Effector memory CD4-positive, alpha-beta T cell (primary cell): ENCODE data around the gene EPM2AIP1.

Experiments used
- DNase-seq, 3 donors: peaks; one replicate each; pipeline ENCODE4 v3.0.0-alpha.2; 2020
- H3K27ac ChIP-seq: 2 replicates; pipeline ENCODE4 v1.7.0; 2013; ENCODE audit warnings: mild to moderate bottlenecking, low read length, moderate library complexity; ENCODE audit not compliant: insufficient read depth, poor library complexity, severe bottlenecking
- H3K27me3 ChIP-seq: replicated peaks from 2 replicates; pipeline ENCODE4 v1.7.0; 2013; ENCODE audit warnings: mild to moderate bottlenecking, low read length; ENCODE audit not compliant: insufficient read depth, control insufficient read depth, poor library complexity, severe bottlenecking
- H3K36me3 ChIP-seq: 2 replicates; pipeline ENCODE4 v1.7.0; 2013; ENCODE audit warnings: mild to moderate bottlenecking, low read length, moderate library complexity; ENCODE audit not compliant: control insufficient read depth, insufficient read depth
- H3K4me1 ChIP-seq: 2 replicates; pipeline ENCODE4 v1.7.0; 2013; ENCODE audit warnings: low read length, mild to moderate bottlenecking; ENCODE audit not compliant: control insufficient read depth, insufficient read depth, poor library complexity, severe bottlenecking
- H3K4me3 ChIP-seq: 2 replicates; pipeline ENCODE4 v1.7.0; 2013; ENCODE audit warnings: low read length, low read depth, mild to moderate bottlenecking; ENCODE audit not compliant: insufficient read depth, poor library complexity, severe bottlenecking
- H3K9me3 ChIP-seq: 2 replicates; pipeline ENCODE4 v1.7.0; 2013; ENCODE audit warnings: mild to moderate bottlenecking, low read length, moderate library complexity; ENCODE audit not compliant: control insufficient read depth

EPM2AIP1 gene

DNA sequence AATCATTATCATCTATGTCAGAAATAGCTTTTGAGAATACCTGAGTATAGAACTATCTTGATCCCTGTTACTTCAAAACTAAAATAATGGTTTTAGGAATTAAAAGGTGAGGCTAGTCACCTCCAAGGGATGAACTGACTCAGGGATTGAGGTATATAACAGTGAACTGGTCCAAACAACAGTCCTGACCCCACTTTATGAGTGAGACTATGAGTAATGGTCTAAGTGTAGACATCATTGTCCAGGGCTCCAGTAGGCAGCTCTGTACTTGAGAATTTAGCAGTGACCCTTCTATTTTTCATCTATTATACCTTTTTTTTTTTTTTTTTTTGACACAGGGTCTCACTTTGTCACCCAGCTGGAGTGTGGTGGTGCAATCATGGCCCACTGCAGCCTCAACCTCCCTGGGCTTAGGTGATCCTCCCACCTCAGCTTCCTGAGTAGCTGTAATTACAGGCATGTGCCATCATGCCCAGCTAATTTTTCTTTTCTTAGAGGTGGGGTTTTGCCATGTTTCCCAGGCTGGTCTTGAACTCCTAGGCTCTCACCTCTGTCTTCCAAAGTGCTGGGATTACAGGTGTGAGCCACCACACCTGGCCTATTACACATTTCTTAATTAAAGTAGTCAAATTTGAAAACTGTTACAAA is 36.7 kb upstream of the EPM2AIP1 start:
- H3K27ac ChIP-seq: no peak overlapping the region
- DNase-seq: no peak
- no peak overlapping the region for H3K4me3 ChIP-seq
- H3K9me3 ChIP-seq: no peaks in the 10 kb centered on the region
- H3K4me1 ChIP-seq: no peaks in the 10 kb centered on the region
- H3K27me3 ChIP-seq: no peaks in the 10 kb centered on the region
- peaks cover 52% of the 10 kb centered on the region for H3K36me3 ChIP-seq

DNA sequence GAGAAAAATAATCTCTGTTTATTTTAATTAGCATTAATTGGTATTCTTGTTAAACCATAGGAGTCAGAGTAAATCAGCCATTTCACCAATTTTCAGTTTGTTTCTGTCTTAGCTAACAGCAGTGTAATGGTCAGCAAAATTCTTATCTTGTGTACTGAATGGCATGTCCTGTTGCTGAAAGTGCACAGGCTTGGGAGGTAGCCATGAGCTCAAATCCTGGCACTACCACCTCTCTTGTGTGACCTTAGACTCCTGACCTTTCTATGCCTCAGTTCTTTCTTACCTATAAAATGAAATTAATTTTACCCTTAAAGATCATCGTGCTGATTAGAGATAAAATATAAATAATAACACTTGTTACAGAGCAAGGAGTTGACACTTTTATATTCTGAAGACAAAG is 36.2 kb upstream of the EPM2AIP1 start:
- DNase-seq: no peak
- Histone ChIP-seq H3K27me3 (no peaks in the 10 kb centered on the region), H3K4me3 (no peak overlapping the region), H3K9me3 (no peaks in the 10 kb centered on the region), H3K27ac (no peak overlapping the region), H3K4me1 (no peaks in the 10 kb centered on the region), H3K36me3 (peaks cover 51% of the 10 kb centered on the region)

DNA sequence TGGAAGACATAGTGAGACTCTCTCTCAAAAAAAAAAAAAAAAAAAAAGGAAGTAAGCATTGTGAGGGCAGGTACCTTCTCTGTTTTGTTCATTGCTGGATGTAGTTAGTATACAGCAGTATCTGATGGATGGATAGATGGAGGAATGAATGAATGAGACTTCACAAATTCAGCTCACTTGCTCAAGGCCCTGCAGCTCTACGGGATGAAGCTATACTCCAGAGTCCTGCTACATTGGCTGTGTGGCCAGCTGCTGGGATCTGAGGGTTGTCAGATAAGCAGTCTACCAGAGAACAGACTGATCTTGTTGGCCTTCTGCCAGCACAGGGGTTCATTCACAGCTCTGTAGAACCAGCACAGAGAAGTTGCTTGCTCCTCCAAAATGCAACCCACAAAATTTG is 35.4 kb upstream of the EPM2AIP1 start:
- Histone ChIP-seq H3K27me3 (no peaks in the 10 kb centered on the region), H3K9me3 (no peaks in the 10 kb centered on the region), H3K4me3 (no peak overlapping the region), H3K36me3 (peaks cover 47% of the 10 kb centered on the region), H3K27ac (no peak overlapping the region), H3K4me1 (no peaks in the 10 kb centered on the region)
- no peak for DNase-seq

DNA sequence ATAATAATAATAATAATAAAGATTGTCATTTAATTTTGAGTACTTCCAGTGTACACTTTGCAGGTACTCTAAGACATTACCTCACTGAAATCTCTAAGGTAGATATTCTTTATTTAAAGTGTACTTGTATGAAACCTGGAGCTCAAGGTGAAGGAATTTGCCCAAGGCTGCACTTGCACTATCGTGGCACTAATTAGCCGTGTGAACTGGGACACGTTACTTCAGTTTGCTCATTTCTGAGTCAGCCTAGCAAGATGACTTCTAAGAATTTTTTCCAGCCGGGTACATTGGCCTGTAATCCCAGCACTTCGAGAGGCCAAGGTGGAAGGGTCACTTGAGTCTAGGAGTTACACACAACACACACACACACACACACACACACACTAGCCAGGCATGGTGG is 33.9 kb upstream of the EPM2AIP1 start:
- peaks cover 50% of the 10 kb centered on the region for H3K36me3 ChIP-seq
- H3K9me3 ChIP-seq: no peaks in the 10 kb centered on the region
- H3K4me3 ChIP-seq: no peak overlapping the region
- no peaks in the 10 kb centered on the region for H3K4me1 ChIP-seq
- no peak overlapping the region for H3K27ac ChIP-seq
- no peaks in the 10 kb centered on the region for H3K27me3 ChIP-seq
- no peak for DNase-seq

DNA sequence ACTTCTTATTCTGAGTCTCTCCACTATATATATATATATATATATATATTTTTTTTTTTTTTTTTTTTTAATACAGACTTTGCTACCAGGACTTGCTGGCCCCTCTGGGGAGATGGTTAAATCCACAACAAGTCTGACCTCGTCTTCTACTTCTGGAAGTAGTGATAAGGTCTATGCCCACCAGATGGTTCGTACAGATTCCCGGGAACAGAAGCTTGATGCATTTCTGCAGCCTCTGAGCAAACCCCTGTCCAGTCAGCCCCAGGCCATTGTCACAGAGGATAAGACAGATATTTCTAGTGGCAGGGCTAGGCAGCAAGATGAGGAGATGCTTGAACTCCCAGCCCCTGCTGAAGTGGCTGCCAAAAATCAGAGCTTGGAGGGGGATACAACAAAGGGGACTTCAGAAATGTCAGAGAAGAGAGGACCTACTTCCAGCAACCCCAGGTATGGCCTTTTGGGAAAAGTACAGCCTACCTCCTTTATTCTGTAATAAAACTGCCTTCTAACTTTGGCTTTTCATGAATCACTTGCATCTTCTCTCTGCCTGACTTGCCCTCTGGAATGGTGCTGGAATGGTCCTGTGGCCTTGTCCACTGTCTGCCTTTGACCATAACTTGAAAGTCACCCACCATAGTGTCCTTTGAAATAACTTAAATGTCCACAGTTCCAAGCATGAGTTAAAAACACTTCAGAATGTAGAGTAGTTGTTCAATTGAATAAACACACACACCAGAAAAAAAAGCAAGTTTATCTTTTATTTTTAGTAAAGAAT is 32.8 kb upstream of the EPM2AIP1 start:
- no peak for DNase-seq
- H3K36me3 ChIP-seq: peaks cover 58% of the 10 kb centered on the region
- no peaks in the 10 kb centered on the region for H3K9me3 ChIP-seq
- H3K27ac ChIP-seq: no peak overlapping the region
- H3K4me3 ChIP-seq: no peak overlapping the region
- H3K27me3 ChIP-seq: no peaks in the 10 kb centered on the region
- H3K4me1 ChIP-seq: no peaks in the 10 kb centered on the region

DNA sequence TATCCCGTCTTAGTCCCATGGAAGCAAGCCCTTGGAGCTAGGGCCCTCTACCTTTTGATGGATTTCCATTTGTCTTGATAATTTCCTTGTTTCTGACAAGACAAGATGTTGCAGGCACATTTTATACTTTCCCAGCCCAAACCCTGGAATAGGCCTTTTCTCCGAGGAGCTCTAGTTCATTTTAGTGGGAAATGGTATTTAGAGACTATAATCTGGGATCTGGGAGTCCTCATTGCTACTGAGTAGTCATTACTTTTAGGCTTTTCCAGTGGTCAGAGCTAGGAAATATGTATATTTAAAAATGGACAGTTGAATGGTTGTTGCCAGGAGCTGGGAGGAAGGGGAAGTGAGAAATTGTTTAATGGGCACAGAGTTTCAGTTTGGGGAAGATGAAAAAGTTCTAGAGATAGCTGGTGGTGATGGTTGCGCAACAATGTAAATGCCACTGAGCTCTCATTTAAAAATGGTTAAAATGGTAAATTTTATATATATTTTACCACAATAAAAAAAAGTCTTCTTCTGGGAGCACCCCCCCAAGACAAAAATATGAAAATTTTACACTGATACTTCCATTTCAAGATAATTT is 32.0 kb upstream of the EPM2AIP1 start:
- peaks cover 61% of the 10 kb centered on the region for H3K36me3 ChIP-seq
- DNase-seq: no peak
- H3K9me3 ChIP-seq: no peaks in the 10 kb centered on the region
- H3K4me3 ChIP-seq: no peak overlapping the region
- no peaks in the 10 kb centered on the region for H3K4me1 ChIP-seq
- no peak overlapping the region for H3K27ac ChIP-seq
- no peaks in the 10 kb centered on the region for H3K27me3 ChIP-seq

DNA sequence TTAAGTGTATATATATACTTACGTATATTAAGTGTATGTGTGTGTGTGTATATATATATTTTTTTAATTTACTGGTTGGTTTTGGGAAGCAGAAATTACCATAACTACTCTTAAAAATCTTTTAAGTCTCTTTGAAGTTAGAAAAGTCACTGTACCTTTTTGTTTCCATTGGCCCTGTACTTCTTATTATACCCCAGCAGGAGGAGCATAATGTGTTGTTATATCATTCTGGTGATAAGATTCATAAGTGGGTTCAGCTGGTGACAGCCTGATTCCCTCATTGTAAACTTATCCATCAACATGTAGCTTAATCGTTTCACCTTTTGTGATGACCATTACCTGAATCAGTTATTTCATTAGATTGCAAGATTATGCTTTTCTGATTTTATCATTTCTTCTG is 31.2 kb upstream of the EPM2AIP1 start:
- Histone ChIP-seq H3K27me3 (no peaks in the 10 kb centered on the region), H3K4me3 (no peak overlapping the region), H3K9me3 (no peaks in the 10 kb centered on the region), H3K4me1 (no peaks in the 10 kb centered on the region), H3K36me3 (peaks cover 61% of the 10 kb centered on the region), H3K27ac (no peak overlapping the region)
- DNase-seq: no peak

DNA sequence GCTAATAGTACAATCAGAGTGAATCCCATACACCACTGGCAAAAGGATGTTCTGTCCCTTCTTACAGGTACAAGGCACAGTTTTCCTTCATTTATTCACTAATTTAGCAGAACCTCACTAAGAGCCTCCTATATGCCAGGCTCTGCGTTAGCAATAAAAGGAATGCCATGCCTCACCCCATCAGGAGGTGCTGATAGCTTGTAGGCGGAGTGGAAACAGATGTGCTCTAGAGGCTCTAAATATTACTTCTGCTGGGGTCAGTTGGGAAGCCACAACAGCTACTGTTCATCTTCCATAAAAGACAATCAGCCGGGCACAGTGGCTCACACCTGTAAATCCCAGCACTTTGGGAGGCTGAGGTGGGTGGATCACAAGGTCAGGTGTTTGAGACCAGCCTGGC is 24.8 kb upstream of the EPM2AIP1 start:
- Histone ChIP-seq H3K4me3 (no peak overlapping the region), H3K9me3 (no peaks in the 10 kb centered on the region), H3K4me1 (no peaks in the 10 kb centered on the region), H3K36me3 (peaks cover 82% of the 10 kb centered on the region), H3K27ac (no peak overlapping the region), H3K27me3 (no peaks in the 10 kb centered on the region)
- no peak for DNase-seq

DNA sequence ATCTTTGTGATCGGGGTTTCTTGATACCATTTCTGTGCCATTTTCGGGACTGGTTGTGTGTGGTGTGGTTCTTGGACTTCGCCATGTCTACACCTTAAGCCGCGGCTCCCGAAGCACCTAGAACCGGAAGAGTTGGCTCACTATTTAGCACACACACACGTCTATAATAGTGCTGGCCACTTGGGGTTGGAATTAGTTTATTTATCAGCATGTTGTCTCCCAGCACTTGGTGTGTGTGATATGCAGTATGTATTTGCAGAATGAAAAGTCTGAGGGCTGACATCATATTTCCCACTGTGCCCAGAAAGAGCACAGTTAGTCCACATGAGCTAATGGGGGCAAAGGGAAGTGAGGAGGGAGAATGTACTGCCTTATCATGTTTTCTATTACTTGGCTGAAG is 24.0 kb upstream of the EPM2AIP1 start:
- Histone ChIP-seq H3K27me3 (no peaks in the 10 kb centered on the region), H3K36me3 (peaks cover 82% of the 10 kb centered on the region), H3K27ac (no peak overlapping the region), H3K9me3 (no peaks in the 10 kb centered on the region), H3K4me1 (no peaks in the 10 kb centered on the region), H3K4me3 (no peak overlapping the region)
- DNase-seq: no peak

DNA sequence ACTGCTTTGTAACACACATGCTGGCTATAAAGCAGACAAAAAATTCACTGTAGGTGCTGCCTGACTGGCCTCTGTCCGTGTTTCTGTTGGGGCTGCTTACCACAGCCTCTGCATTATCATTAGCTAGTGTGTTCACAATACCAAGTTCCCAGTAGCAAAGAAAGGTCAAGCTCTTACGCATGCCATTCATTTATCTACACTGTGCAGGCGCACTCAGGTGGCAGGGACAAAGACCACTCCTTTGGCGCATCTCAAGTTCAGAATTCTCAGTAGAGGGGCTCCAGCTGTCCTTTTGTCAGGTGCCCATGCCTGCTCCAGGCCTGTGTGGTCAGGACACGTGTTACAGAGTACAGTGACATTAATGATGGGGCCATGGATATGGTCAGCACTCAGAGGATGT is 22.7 kb upstream of the EPM2AIP1 start:
- DNase-seq: no peak
- no peaks in the 10 kb centered on the region for H3K4me1 ChIP-seq
- H3K9me3 ChIP-seq: no peaks in the 10 kb centered on the region
- H3K4me3 ChIP-seq: no peak overlapping the region
- peaks cover 75% of the 10 kb centered on the region for H3K36me3 ChIP-seq
- no peaks in the 10 kb centered on the region for H3K27me3 ChIP-seq
- H3K27ac ChIP-seq: no peak overlapping the region
